Stomach smooth muscle (tissue), 2 donors: Measurements from ENCODE around the gene MYO15B.
"Not testable (repeated sequence)": the region's sequence is repeated elsewhere in the genome, so short reads cannot be mapped to it uniquely, and the experiment has no call there.

Experiments
- H3K27ac ChIP-seq: one replicate; pipeline ENCODE4 v1.7.0; 2013; ENCODE audit warnings: mild to moderate bottlenecking, low read length, inconsistent platforms
- H3K27me3 ChIP-seq, 2 donors: one replicate each; pipeline ENCODE4 v1.7.0; 2013; ENCODE audit warnings: low read length in 2 of 2; ENCODE audit not compliant: insufficient read depth in 2 of 2, control insufficient read depth in 1 of 2
- H3K36me3 ChIP-seq, 2 donors: one replicate each; pipeline ENCODE4 v1.7.0; 2013; ENCODE audit warnings: low read length in 2 of 2; ENCODE audit not compliant: control insufficient read depth in 2 of 2, insufficient read depth in 2 of 2
- H3K4me1 ChIP-seq: one replicate; pipeline ENCODE4 v1.7.0; 2013; ENCODE audit warnings: low read length; ENCODE audit not compliant: control insufficient read depth, insufficient read depth
- H3K4me3 ChIP-seq, 2 donors: one replicate each; pipeline ENCODE4 v1.7.0; 2013; ENCODE audit warnings: low read length in 2 of 2
- H3K9ac ChIP-seq, 2 donors: one replicate each; pipeline ENCODE4 v1.7.0; 2013; ENCODE audit warnings: low read length in 2 of 2, mild to moderate bottlenecking in 1 of 2
- H3K9me3 ChIP-seq, 2 donors: one replicate each; pipeline ENCODE4 v1.7.0; 2013; ENCODE audit warnings: low read length in 2 of 2; ENCODE audit not compliant: control insufficient read depth in 2 of 2
- donor health status: healthy.
- donor health status: Pancreatic carcinoma.

Gene MYO15B

DNA sequence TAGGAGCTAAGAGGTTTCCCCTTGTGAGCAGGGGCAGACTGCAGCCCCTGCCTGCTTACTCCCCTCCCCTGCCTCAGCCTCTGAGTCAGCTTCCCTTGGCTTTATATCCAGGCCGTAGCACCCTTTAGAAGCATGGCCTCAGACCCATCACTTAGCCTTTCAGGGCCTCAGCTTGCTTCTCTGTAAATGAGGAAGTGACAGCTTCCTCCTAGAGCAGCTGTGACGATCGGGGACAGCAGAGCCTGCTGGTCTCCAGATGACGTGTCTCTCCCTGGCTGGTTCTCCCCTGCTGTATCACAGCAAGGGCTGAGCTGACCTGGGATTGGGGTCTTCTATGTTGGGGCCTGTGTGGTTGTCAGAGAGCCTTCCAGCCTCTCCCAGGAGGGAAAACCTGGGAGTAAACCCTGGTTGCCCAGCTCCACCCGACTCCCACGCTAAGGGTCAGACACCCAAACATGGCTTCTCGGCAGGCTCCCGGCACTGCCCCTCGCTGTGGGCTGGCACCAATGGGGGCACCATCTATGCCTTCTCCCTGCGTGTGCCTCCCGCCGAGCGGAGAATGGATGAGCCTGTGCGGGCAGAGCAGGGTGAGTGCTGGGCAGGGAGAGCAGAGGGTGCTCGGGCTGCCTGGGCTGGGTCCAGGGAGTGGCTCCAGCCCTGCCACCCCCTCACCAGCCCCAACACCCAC lies 16.3 kb upstream of the MYO15B start:
- no peak overlapping the region for H3K9ac ChIP-seq
- no peaks in the 10 kb centered on the region for H3K4me1 ChIP-seq
- no peak overlapping the region for H3K4me3 ChIP-seq
- no peaks in the 10 kb centered on the region for H3K9me3 ChIP-seq
- no peak overlapping the region for H3K27ac ChIP-seq
- no peaks in the 10 kb centered on the region for H3K27me3 ChIP-seq
- H3K36me3 ChIP-seq = no peaks in the 10 kb centered on the region

DNA sequence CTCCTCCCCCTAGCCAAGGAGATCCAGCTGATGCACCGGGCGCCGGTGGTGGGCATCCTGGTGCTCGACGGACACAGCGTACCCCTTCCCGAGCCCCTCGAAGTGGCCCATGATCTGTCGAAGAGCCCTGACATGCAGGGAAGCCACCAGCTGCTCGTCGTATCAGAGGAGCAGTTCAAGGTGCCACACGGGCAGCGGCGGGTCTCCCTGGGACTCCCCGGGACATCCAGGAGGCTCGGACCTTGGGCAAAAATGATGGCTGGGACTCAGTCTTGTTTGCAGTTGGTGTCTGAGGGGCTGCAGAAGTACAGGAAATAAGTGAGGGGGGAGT lies 15.8 kb upstream of the MYO15B start:
- H3K9me3 ChIP-seq = no peaks in the 10 kb centered on the region
- no peak overlapping the region for H3K4me3 ChIP-seq
- H3K27ac ChIP-seq = no peak overlapping the region
- H3K36me3 ChIP-seq = no peaks in the 10 kb centered on the region
- no peaks in the 10 kb centered on the region for H3K27me3 ChIP-seq
- no peaks in the 10 kb centered on the region for H3K4me1 ChIP-seq
- H3K9ac ChIP-seq = no peak overlapping the region

- H3K9me3 ChIP-seq = no peaks in the 10 kb centered on the region
- no peak overlapping the region for H3K9ac ChIP-seq
- no peaks in the 10 kb centered on the region for H3K4me1 ChIP-seq
- no peak overlapping the region for H3K27ac ChIP-seq
- H3K27me3 ChIP-seq = no peaks in the 10 kb centered on the region
- no peak overlapping the region for H3K4me3 ChIP-seq
- H3K36me3 ChIP-seq = no peaks in the 10 kb centered on the region
Observed at GRCh38 chr17:75572713-75573539, 14.7 kb upstream of the MYO15B start.

DNA sequence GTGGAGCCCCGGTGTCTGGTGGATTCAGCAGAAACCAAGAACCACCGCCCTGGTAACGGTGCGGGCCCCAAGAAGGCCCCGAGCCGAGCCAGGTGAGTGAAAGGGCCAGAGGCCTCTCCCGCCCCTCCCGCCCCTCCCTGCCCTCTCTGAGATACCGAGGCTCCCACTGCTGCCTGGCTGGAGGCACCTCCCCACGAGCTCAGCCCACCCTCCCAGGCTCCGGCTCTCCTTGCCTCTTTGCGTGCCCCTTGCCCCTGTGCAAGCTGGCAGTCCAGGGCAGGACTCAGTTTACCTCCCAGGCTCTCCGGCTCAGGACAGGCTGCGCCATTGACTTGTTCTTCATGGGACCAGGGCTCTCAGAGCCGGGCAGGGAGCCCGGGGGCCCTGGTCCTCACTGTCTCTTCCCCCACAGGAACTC lies 14.1 kb upstream of the MYO15B start:
- Histone ChIP-seq H3K4me3 (no peak overlapping the region), H3K27me3 (no peaks in the 10 kb centered on the region), H3K36me3 (no peaks in the 10 kb centered on the region), H3K9me3 (no peaks in the 10 kb centered on the region), H3K27ac (no peak overlapping the region), H3K9ac (no peak overlapping the region), H3K4me1 (no peaks in the 10 kb centered on the region)

GRCh38 chr17:75573994-75574393 lies 13.6 kb upstream of the MYO15B start:
- H3K36me3 ChIP-seq = no peaks in the 10 kb centered on the region

GRCh38 chr17:75574404-75575036 lies 13.1 kb upstream of the MYO15B start:
- H3K27ac ChIP-seq = no peak overlapping the region
- H3K36me3 ChIP-seq = no peaks in the 10 kb centered on the region
- no peaks in the 10 kb centered on the region for H3K27me3 ChIP-seq
- no peak overlapping the region for H3K9ac ChIP-seq
- no peak overlapping the region for H3K4me3 ChIP-seq
- H3K4me1 ChIP-seq = no peaks in the 10 kb centered on the region
- no peaks in the 10 kb centered on the region for H3K9me3 ChIP-seq

More at GRCh38 chr17:75573994-75574393, 13.6 kb upstream of the MYO15B start:
- Histone ChIP-seq H3K9me3 (no peaks in the 10 kb centered on the region), H3K4me3 (no peak overlapping the region), H3K27me3 (no peaks in the 10 kb centered on the region), H3K9ac (no peak overlapping the region), H3K27ac (no peak overlapping the region), H3K4me1 (no peaks in the 10 kb centered on the region)

- Histone ChIP-seq H3K9me3 (no peaks in the 10 kb centered on the region), H3K4me1 (no peaks in the 10 kb centered on the region), H3K27me3 (no peaks in the 10 kb centered on the region), H3K9ac (no peak overlapping the region), H3K36me3 (no peaks in the 10 kb centered on the region), H3K4me3 (no peak overlapping the region), H3K27ac (no peak overlapping the region)
Observed at GRCh38 chr17:75575197-75575596, 12.4 kb upstream of the MYO15B start.

- Histone ChIP-seq H3K4me1 (no peaks in the 10 kb centered on the region), H3K9me3 (no peaks in the 10 kb centered on the region), H3K36me3 (no peaks in the 10 kb centered on the region), H3K27ac (no peak overlapping the region), H3K27me3 (no peaks in the 10 kb centered on the region), H3K9ac (no peak overlapping the region), H3K4me3 (no peak overlapping the region)
Observed at GRCh38 chr17:75575728-75576127, 11.9 kb upstream of the MYO15B start.

DNA sequence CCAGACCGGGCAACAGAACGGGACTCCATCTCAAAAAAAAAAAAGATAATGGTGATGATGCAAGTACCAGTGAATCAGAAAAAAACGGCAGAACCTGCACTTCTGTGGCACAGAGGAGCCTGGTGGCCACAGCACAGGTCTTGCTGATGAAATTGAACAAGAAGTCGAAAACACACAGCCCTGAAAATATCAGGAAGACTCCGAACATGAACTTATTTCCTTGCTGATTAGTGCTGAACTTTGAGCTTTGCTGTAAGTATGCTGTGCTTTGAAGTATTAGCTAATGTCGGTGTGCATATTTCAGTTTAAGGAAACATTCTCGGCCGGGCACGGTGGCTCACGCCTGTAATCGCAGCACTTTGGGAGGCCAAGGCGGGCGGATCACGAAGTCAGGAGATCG lies 10.9 kb upstream of the MYO15B start:
- Histone ChIP-seq H3K27ac (no peak overlapping the region), H3K27me3 (no peaks in the 10 kb centered on the region), H3K4me1 (no peaks in the 10 kb centered on the region), H3K9me3 (no peaks in the 10 kb centered on the region), H3K9ac (no peak overlapping the region), H3K4me3 (no peak overlapping the region), H3K36me3 (no peaks in the 10 kb centered on the region)

- not testable (repeated sequence) for H3K9me3 ChIP-seq, H3K36me3 ChIP-seq
Observed at GRCh38 chr17:75581121-75581725, 6.4 kb upstream of the MYO15B start.

More at GRCh38 chr17:75581121-75581725, 6.4 kb upstream of the MYO15B start:
- not testable (repeated sequence) for H3K9ac ChIP-seq, H3K27me3 ChIP-seq, H3K4me1 ChIP-seq, H3K27ac ChIP-seq, H3K4me3 ChIP-seq
